K562 (cell line): ENCODE measurements around the gene TPBGL.

Experiments used
- EP300 ChIP-seq: IDR thresholded peaks from 2 replicates; pipeline ENCODE4 v1.6.1; 2012; ENCODE audit warnings: low read length, improper control_type of control experiment
- POLR2AphosphoS5 ChIP-seq: IDR thresholded peaks from 2 replicates; pipeline ENCODE4 v1.6.1; 2011; ENCODE audit warnings: mild to moderate bottlenecking, low read depth, low read length, moderate library complexity; ENCODE audit not compliant: control insufficient read depth, insufficient read depth
- SP1 ChIP-seq: sonication (generic); formaldehyde crosslinking; IDR thresholded peaks from 2 replicates; pipeline ENCODE4 v1.8.1; 2022; ENCODE audit warnings: mild to moderate bottlenecking, missing genetic modification reagents
- SRSF9 ChIP-seq: fragments of 200-400 bp; formaldehyde crosslinking; IDR thresholded peaks from 2 replicates; pipeline ENCODE4 v1.6.1; 2017; ENCODE audit warnings: low read depth, low read length, borderline replicate concordance

- no peak for TF ChIP-seq EP300
- TF ChIP-seq SRSF9, result no peak
- TF ChIP-seq SP1 (CRISPR knock-in tag), result no peak
- no peak for TF ChIP-seq POLR2AphosphoS5
Measured at GRCh38 chr11:75238595-75239440, 1.8 kb upstream of the TPBGL start.
